ENCODE data around the gene UPF2.

UPF2 gene

DNA sequence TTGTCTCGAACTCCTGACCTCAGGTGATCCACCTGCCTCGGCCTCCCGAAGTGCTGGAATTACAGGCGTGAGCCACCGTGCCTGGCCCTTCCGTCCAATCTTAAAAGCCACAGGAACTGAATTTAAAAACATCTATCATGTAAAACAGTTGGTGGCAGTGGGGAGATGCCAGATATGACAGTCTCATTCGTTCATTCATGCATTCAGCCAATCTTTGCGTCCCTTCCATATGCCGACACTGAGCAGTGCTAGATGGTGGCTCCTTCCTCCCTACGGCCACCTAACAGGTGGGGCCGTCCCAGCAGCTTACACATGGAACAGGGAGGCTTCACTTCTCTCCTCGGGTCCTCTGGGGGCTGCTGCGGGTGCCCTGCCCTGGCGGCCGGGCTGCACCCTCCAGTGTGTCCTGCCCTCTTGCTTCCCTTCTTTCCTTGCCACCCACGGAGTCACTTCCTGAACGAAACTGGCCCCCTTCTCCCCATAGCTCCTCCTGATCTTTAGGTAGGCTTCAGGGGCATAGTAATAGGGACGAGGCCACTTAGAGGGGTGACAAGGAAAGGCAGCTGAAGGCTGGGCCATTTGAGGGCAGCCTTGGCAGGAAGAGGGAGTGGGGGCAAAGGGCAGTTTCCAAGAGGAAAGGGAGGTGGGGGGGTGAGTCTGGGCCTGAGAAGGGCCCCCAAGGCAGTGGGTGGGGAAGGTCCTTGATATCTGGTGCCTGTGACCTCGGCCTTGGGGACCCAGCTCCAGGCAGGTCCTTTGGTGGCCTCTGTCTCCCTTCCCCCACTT is 165.6 kb downstream of the UPF2 start:
- FAIRE-seq: no peak
- DNase-seq (ENCODE audit: insufficient read length): no peak

DNA sequence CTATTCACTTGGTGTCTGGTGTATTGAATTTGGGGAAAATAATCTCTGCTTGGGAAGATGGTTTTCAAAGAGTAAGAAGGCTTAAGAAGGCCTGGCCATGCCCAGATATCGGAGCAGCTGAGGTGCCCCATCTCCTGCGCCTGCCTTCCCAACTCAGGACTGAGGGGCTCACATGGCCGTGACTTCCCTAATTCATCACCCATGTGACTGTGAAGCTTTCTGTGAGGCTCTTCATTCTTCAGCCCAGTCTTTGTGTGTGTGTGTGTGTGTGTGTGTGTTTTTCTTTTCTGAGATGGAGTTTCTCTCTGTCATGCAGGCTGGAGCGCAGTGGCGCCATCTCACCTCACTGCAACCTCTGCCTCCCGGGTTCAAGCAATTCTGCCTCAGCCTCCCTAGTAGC is 166.3 kb downstream of the UPF2 start:
- no peak for TF ChIP-seq POLR2A (IDR thresholded peaks at IDR 0.05; ENCODE audit: low read depth, low read length)
- TF ChIP-seq POLR2AphosphoS5 (IDR thresholded peaks at IDR 0.05; ENCODE audit: low read depth, low read length): no peak
- TF ChIP-seq TAF1 (IDR thresholded peaks at IDR 0.05; ENCODE audit: borderline replicate concordance, low read depth, low read length): no peak
- FAIRE-seq (no peak), DNase-seq (ENCODE audit: insufficient read length) (no peak)

More for the DNA sequence above, 165.6 kb downstream of the UPF2 start:
- TF ChIP-seq TAF1 (IDR thresholded peaks at IDR 0.05; ENCODE audit: borderline replicate concordance, low read depth, low read length) (no peak), POLR2A (IDR thresholded peaks at IDR 0.05; ENCODE audit: low read depth, low read length) (no peak), POLR2AphosphoS5 (IDR thresholded peaks at IDR 0.05; ENCODE audit: low read depth, low read length) (no peak)

DNA sequence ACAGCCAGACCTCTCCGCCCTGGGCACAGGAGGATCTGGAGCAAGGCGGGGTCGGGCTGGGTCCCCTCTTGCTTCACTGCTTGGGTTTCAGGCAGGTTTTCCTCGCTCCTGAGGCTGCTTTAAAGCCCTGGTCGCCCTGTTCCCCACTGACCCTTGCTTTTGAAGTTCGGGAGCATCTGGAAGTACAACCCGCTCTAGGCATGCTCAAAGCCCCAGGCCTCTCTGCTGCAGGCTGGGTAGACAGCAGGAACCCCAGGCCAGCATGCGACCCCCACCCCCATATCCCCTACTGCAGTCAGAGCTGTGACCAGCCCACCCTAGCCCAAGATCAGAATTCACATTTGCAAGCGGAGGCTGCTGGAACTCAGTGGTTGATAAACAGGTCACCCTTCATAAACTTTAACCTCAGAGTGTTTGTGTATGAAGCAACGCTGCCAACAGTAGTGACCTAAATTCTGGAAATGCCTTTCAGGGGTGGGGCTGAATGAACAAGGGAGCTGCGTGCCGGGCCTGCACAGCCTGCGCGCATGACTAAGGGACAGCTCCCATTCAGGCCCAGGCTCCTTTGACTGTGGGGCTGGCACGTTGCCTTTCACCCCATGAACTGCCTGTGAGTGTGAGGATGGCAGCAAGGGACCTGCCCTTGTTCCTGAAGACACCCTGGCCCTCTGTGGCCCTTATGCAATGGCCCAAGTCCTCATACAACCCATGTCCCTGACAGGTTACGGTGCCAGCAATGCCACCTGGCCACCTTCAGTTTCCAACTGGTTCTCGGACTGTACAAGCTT is 166.9 kb downstream of the UPF2 start:
- DNase-seq (ENCODE audit: insufficient read length) (no peak), FAIRE-seq (no peak)
- TF ChIP-seq POLR2A (IDR thresholded peaks at IDR 0.05; ENCODE audit: low read depth, low read length) (no peak), TAF1 (IDR thresholded peaks at IDR 0.05; ENCODE audit: borderline replicate concordance, low read depth, low read length) (no peak), POLR2AphosphoS5 (IDR thresholded peaks at IDR 0.05; ENCODE audit: low read depth, low read length) (no peak)

DNA sequence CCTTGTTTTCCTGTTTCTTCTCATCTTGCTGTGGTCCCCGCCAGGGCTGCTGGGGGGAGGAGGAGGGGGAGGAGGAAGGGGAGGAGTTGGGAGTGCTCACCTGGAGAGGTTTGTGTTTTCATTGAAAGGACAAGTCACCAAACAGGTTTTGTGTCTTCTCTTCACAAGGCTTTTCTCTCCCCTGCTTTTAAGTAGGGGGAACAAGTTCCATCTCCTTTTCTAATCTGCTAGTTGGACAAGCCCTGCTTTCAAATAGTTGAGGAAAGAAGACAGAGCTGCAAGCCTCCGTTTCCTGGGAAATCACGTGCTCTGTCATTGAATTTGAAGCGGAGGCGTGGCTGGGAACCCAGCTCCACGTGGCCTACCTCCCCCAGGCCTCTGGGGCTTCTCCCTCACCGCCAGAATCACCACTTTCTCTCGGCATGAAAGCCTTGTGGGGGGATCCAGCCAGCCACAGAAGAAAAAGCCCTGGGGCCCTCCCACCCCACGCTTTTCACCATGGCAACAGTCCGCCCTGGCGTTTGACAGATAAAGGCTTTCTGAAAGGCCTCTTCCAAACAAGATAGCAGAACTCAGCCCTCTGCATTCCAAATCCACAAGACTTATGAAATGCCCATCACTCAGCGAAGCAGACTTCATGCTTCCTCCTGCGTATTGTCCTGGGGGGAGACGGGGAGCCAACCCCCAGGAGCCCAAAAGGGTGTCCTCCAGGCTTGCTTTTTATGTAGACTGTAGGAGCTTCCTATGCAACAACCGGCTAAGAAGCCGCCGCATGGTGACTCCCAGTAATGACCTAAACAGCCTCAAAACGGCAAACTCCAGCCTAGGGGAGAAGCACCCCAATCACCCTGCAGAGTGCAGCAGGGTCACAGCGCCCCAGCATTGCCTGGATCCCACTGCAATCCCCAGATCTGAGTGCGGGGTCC is 167.8 kb downstream of the UPF2 start:
- FAIRE-seq (no peak), DNase-seq (ENCODE audit: insufficient read length) (no peak)
- no peak for TF ChIP-seq TAF1 (IDR thresholded peaks at IDR 0.05; ENCODE audit: borderline replicate concordance, low read depth, low read length)
- TF ChIP-seq POLR2A (IDR thresholded peaks at IDR 0.05; ENCODE audit: low read depth, low read length): no peak
- TF ChIP-seq POLR2AphosphoS5 (IDR thresholded peaks at IDR 0.05; ENCODE audit: low read depth, low read length): no peak

DNA sequence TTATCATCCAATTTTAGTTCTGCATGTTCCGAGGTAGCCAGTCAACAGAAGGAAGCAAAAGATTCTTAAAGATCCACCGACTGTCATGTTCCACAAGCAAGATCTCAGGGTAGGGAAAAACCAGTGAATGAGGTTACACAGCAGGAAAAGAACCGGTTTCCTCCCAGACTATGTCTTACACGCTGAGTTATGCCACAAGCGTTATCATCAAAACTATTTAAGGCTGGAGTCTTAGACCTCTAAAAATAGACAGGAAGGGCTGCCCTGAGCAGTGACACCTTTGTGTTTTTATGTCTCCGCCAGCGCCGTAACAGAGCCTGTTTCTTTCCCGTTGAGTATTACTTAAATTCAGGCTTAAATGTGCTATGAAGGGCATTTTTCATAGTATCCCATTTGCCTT is 171.1 kb downstream of the UPF2 start:
- no peak for DNase-seq (ENCODE audit: insufficient read length)
- TF ChIP-seq POLR2AphosphoS5 (IDR thresholded peaks at IDR 0.05; ENCODE audit: low read depth, low read length) (no peak), POLR2A (IDR thresholded peaks at IDR 0.05; ENCODE audit: low read depth, low read length) (no peak), TAF1 (IDR thresholded peaks at IDR 0.05; ENCODE audit: borderline replicate concordance, low read depth, low read length) (no peak)
- FAIRE-seq: no peak

DNA sequence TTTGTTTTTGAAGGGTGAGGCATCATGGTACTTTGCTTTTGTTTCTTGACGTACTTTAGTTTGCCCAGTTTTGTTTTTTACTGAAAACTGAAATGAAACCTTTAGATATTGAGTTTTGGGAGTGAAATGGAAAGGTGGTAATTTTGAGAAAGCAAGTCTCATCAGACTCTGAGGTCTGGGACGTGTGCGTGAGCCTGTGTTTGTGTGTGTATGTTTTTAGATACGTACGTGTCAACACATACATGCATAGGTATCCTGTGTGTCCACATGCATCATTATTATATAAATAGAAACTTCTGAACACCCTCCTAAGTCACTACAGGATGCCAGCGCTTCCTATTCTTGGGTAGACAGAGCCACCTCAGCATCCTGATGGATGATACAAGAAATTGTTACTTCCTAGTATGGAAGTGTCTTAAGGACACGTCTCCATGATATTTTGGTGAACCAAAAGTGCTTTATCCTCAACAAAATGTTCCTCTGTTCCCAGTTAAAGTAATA is 171.7 kb downstream of the UPF2 start:
- TF ChIP-seq TAF1 (IDR thresholded peaks at IDR 0.05; ENCODE audit: borderline replicate concordance, low read depth, low read length): no peak
- TF ChIP-seq POLR2AphosphoS5 (IDR thresholded peaks at IDR 0.05; ENCODE audit: low read depth, low read length): no peak
- TF ChIP-seq POLR2A (IDR thresholded peaks at IDR 0.05; ENCODE audit: low read depth, low read length): no peak
- FAIRE-seq (no peak), DNase-seq (ENCODE audit: insufficient read length) (no peak)

DNA sequence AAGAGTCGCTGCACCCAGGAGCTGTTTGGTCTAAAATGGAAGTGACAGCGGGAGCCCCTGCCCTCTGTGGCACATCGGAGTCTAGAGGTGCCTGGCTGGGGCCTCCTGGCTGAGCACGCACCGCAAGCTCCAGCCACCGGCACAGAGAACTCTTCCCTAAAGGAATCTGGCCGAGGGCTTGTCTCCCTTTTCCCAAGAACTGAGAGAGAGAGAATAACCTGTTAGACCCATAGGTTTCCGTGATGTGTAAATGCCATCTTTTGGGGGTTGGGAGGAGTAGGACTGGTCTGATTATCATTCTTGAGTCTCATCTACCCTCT is 172.2 kb downstream of the UPF2 start:
- TF ChIP-seq POLR2A (IDR thresholded peaks at IDR 0.05; ENCODE audit: low read depth, low read length) (no peak), TAF1 (IDR thresholded peaks at IDR 0.05; ENCODE audit: borderline replicate concordance, low read depth, low read length) (no peak)
- no peak for DNase-seq (ENCODE audit: insufficient read length)
- FAIRE-seq: no peak

All from GM12892 (cell line).